NOMO-1 treated with dmso at 0.1 percent for 144 hours (cell line): ENCODE results near the gene LRIG3.
"Not testable (repeated sequence)": the region's sequence is repeated elsewhere in the genome, so short reads cannot be mapped to it uniquely, and the experiment has no call there.

ENCODE experiments used
- DNase-seq: peaks from one replicate; lab custom pipeline; 2025; ENCODE audit not compliant: unreplicated experiment; lab: John Stamatoyannopoulos, UW

The LRIG3 gene

GRCh38 chr12:58920102-58920960, at the start of gene LRIG3:
TSS of gene LRIG3 (minus strand) at chr12:58920504. CDS start at chr12:58920235, 269 bp downstream.
- no peak for DNase-seq

- DNase-seq: no peak
These were observed 48.9 kb upstream of the LRIG3 start for GRCh38 chr12:58969237-58969636.

- DNase-seq: no peak
These were observed 47.3 kb upstream of the LRIG3 start for GRCh38 chr12:58967561-58967960.

- no peak for DNase-seq
These were observed 46.6 kb upstream of the LRIG3 start for GRCh38 chr12:58966939-58967338.

- no peak for DNase-seq
These were observed 45.3 kb upstream of the LRIG3 start for GRCh38 chr12:58965568-58965967.

- no peak for DNase-seq
These were observed 43.5 kb upstream of the LRIG3 start for GRCh38 chr12:58963844-58964243.

GRCh38 chr12:58961906-58962305, 41.6 kb upstream of the LRIG3 start:
- DNase-seq: no peak

- no peak for DNase-seq
These were observed 40.9 kb upstream of the LRIG3 start for GRCh38 chr12:58961166-58961565.

- no peak for DNase-seq
These were observed 39.5 kb upstream of the LRIG3 start for GRCh38 chr12:58959639-58960300.

- no peak for DNase-seq
These were observed 37.0 kb upstream of the LRIG3 start for GRCh38 chr12:58957298-58957697.

- no peak for DNase-seq
These were observed 35.5 kb upstream of the LRIG3 start for GRCh38 chr12:58955849-58956248.

GRCh38 chr12:58954002-58954401, 33.7 kb upstream of the LRIG3 start:
- no peak for DNase-seq

GRCh38 chr12:58950739-58951100, 30.4 kb upstream of the LRIG3 start:
- DNase-seq: no peak

GRCh38 chr12:58949954-58950738, 29.8 kb upstream of the LRIG3 start:
- not testable (repeated sequence) for DNase-seq

- no peak for DNase-seq
These were observed 22.8 kb upstream of the LRIG3 start for GRCh38 chr12:58943079-58943478.

GRCh38 chr12:58942345-58942744, 22.0 kb upstream of the LRIG3 start:
- no peak for DNase-seq

- DNase-seq: no peak
These were observed 19.2 kb upstream of the LRIG3 start for GRCh38 chr12:58939399-58940100.

- no peak for DNase-seq
These were observed 18.1 kb upstream of the LRIG3 start for GRCh38 chr12:58938440-58938839.

- no peak for DNase-seq
These were observed 14.2 kb upstream of the LRIG3 start for GRCh38 chr12:58934528-58934927.

- DNase-seq: no peak
These were observed 12.7 kb upstream of the LRIG3 start for GRCh38 chr12:58932806-58933681.
